ENCODE measurements around the gene SERPIND1. TPM values are rescaled to one million over a fixed set of nuclear protein-coding genes. Genes with fewer than 3 reads are reported as not detected.
A peak's percentile ranks its signal among the peaks of the same experiment; 100 is the strongest.

SERPIND1 gene
- polyA plus RNA-seq, 3 donors = not detected

DNA sequence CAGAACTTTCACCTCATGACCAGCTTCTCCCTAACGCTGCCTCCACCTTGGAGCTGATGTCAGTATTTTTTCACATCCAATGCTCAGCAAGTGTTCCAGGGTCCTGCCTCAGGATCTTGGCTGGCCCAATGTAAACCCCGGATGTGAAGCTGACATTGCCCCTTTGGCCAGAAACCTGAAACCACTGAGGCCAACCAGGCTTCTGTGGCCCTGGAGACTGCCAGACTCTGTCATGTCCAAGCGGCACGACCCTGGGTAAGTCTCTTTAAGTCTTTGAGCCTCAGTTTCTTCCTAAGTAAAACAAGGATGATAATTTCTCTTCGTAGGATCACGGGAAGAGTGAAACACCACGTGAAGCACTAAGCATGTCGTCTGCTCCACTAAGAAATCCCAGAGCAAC, 22.8 kb downstream of the SERPIND1 start:
- Histone ChIP-seq H3K79me2 (ENCODE audit: insufficient read depth, low read length) (no peaks in the 10 kb centered on the region), H4K20me1 (ENCODE audit: insufficient read depth, low read length) (no peaks in the 10 kb centered on the region), H3K4me2 (replicated peaks; ENCODE audit: extremely low read depth, low read length, poor library complexity, severe bottlenecking) (no peak overlapping the region), H3K36me3 (replicated peaks in 1 of 2; ENCODE audit: control insufficient read depth in 1 of 2, insufficient read depth in 2 of 2, low read length in 2 of 2) (peaks cover 80 to 97% of the 10 kb centered on the region in 2 donors), H3K9me3 (replicated peaks in 1 of 2; ENCODE audit: control insufficient read depth in 1 of 2, insufficient read depth in 1 of 2, low read length in 2 of 2) (no peaks in the 10 kb centered on the region), H3K27me3 (ENCODE audit: control insufficient read depth in 2 of 2, insufficient read depth in 2 of 2, low read length in 2 of 2) (no peaks in the 10 kb centered on the region), H3K4me1 (ENCODE audit: control insufficient read depth in 1 of 2, insufficient read depth in 2 of 2, low read length in 2 of 2) (no peaks in the 10 kb centered on the region), H3K9ac (ENCODE audit: insufficient read depth, low read length, poor library complexity, severe bottlenecking) (no peak overlapping the region), H2AFZ (ENCODE audit: insufficient read depth, low read depth, low read length, poor library complexity, severe bottlenecking) (no peak overlapping the region), H3K4me3 (replicated peaks in 1 of 3; ENCODE audit: low read depth in 2 of 3, low read length in 3 of 3) (no peak overlapping the region), H3K27ac (ENCODE audit: low read depth in 1 of 2, low read length in 2 of 2) (no peak overlapping the region)
- peaks cover 0 to 2% (median 0%) of the 10 kb centered on the region in 3 donors for H3K27me3 Mint-ChIP-seq (ENCODE audit: low read depth in 3 of 3)
- TF ChIP-seq, protein P1, sequence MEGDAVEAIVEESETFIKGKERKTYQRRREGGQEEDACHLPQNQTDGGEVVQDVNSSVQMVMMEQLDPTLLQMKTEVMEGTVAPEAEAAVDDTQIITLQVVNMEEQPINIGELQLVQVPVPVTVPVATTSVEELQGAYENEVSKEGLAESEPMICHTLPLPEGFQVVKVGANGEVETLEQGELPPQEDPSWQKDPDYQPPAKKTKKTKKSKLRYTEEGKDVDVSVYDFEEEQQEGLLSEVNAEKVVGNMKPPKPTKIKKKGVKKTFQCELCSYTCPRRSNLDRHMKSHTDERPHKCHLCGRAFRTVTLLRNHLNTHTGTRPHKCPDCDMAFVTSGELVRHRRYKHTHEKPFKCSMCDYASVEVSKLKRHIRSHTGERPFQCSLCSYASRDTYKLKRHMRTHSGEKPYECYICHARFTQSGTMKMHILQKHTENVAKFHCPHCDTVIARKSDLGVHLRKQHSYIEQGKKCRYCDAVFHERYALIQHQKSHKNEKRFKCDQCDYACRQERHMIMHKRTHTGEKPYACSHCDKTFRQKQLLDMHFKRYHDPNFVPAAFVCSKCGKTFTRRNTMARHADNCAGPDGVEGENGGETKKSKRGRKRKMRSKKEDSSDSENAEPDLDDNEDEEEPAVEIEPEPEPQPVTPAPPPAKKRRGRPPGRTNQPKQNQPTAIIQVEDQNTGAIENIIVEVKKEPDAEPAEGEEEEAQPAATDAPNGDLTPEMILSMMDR (IDR thresholded peaks at IDR 0.05) = no peak
- peak overlapping the region in 1 of 2 donors; percentile 28 for H3K4me3 Mint-ChIP-seq
- WGBS (ENCODE audit: insufficient coverage) = 98% methylated on average over 8 of the region's 8 CpGs
- no peak for DNase-seq
- H3K36me3 Mint-ChIP-seq = peaks cover 85 to 95% of the 10 kb centered on the region in 2 donors
- peaks cover 2% of the 10 kb centered on the region for H3K4me1 Mint-ChIP-seq
- peak overlapping the region in 1 of 7 donors; percentile 63 for H3K27ac Mint-ChIP-seq
- no peaks in the 10 kb centered on the region for H3K9me3 Mint-ChIP-seq
- intact Hi-C loops (cut with micrococcal nuclease) = no loop called here

DNA sequence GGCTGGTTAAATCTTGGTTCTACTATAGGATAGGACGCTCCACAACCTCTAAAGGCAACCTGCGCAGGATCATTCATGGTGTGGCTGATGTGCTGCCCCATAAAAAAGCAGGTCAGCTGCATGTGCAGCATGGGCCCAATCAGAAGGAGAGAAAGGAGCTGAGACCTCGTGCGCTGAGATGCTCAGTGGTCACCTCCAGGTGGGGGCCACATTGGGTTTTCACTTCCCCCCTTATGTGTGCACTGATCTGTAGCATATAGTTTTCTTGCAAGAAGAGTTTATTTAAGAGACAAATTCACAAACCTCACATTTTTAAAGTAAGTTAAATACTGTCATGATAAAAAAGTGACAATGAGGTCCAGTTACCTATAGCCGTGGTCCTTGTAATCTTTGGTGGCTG, 24.3 kb downstream of the SERPIND1 start:
- H3K4me1 ChIP-seq (ENCODE audit: control insufficient read depth in 1 of 2, insufficient read depth in 2 of 2, low read length in 2 of 2) = no peaks in the 10 kb centered on the region
- H3K27me3 Mint-ChIP-seq (ENCODE audit: low read depth in 3 of 3) = peaks cover 0 to 2% (median 0%) of the 10 kb centered on the region in 3 donors
- H3K4me2 ChIP-seq (replicated peaks; ENCODE audit: extremely low read depth, low read length, poor library complexity, severe bottlenecking) = no peak overlapping the region
- intact Hi-C loops (cut with micrococcal nuclease) = no loop called here
- no peaks in the 10 kb centered on the region for H3K27me3 ChIP-seq (ENCODE audit: control insufficient read depth in 2 of 2, insufficient read depth in 2 of 2, low read length in 2 of 2)
- H2AFZ ChIP-seq (ENCODE audit: insufficient read depth, low read depth, low read length, poor library complexity, severe bottlenecking) = no peak overlapping the region
- H3K79me2 ChIP-seq (ENCODE audit: insufficient read depth, low read length) = no peaks in the 10 kb centered on the region
- H4K20me1 ChIP-seq (ENCODE audit: insufficient read depth, low read length) = no peaks in the 10 kb centered on the region
- no peaks in the 10 kb centered on the region for H3K9me3 Mint-ChIP-seq
- no peak overlapping the region for H3K4me3 ChIP-seq (replicated peaks in 1 of 3; ENCODE audit: low read depth in 2 of 3, low read length in 3 of 3)
- WGBS (ENCODE audit: insufficient coverage) = no CpG with 5 or more reads among the region's 5 CpGs
- no peak for DNase-seq
- no peak overlapping the region for H3K27ac Mint-ChIP-seq
- TF ChIP-seq, protein P1 (IDR thresholded peaks at IDR 0.05) = no peak
- H3K27ac ChIP-seq (ENCODE audit: low read depth in 1 of 2, low read length in 2 of 2) = no peak overlapping the region
- H3K36me3 Mint-ChIP-seq = peaks cover 85 to 95% of the 10 kb centered on the region in 2 donors
- no peaks in the 10 kb centered on the region for H3K9me3 ChIP-seq (replicated peaks in 1 of 2; ENCODE audit: control insufficient read depth in 1 of 2, insufficient read depth in 1 of 2, low read length in 2 of 2)
- H3K36me3 ChIP-seq (replicated peaks in 1 of 2; ENCODE audit: control insufficient read depth in 1 of 2, insufficient read depth in 2 of 2, low read length in 2 of 2) = peaks cover 85 to 98% of the 10 kb centered on the region in 2 donors
- no peak overlapping the region for H3K9ac ChIP-seq (ENCODE audit: insufficient read depth, low read length, poor library complexity, severe bottlenecking)
- H3K4me3 Mint-ChIP-seq = no peak overlapping the region
- H3K4me1 Mint-ChIP-seq = peaks cover 2% of the 10 kb centered on the region

All from CD14-positive monocyte (primary cell).